Hepatocyte (in vitro differentiated cells): Measurements from ENCODE around the gene SPTBN5. TPM values are rescaled to one million over a fixed set of nuclear protein-coding genes. Genes with fewer than 3 reads are reported as not detected.

Experiments used
- DNase-seq: peaks from one replicate; pipeline ENCODE4 v3.0.0-alpha.2; 2016; ENCODE audit warnings: low spot score
- H2AFZ ChIP-seq: fragments of 200-600 bp; sonication (generic); 2 replicates; pipeline ENCODE4 v1.6.0; 2016; ENCODE audit warnings: antibody characterized with exemption, mild to moderate bottlenecking
- H3K27ac ChIP-seq: fragments of 200-600 bp; sonication (generic); 2 replicates; pipeline ENCODE4 v1.5.1; 2016; ENCODE audit warnings: mild to moderate bottlenecking
- H3K27me3 ChIP-seq: fragments of 200-600 bp; sonication (generic); 2 replicates; pipeline ENCODE4 v1.6.1; 2016
- H3K36me3 ChIP-seq: fragments of 200-600 bp; sonication (generic); replicated peaks from 2 replicates; pipeline ENCODE4 v1.5.1; 2016; ENCODE audit warnings: low read depth; ENCODE audit not compliant: insufficient read depth
- H3K4me1 ChIP-seq: fragments of 200-600 bp; sonication (generic); 2 replicates; pipeline ENCODE4 v1.5.1; 2016; ENCODE audit warnings: mild to moderate bottlenecking, moderate library complexity; ENCODE audit not compliant: insufficient read depth
- H3K4me2 ChIP-seq: fragments of 200-600 bp; sonication (generic); 2 replicates; pipeline ENCODE4 v1.6.0; 2016
- H3K4me3 ChIP-seq: fragments of 200-600 bp; sonication (generic); 2 replicates; pipeline ENCODE4 v1.5.1; 2016; ENCODE audit warnings: mild to moderate bottlenecking
- H3K79me2 ChIP-seq: fragments of 200-600 bp; sonication (generic); 2 replicates; pipeline ENCODE4 v1.6.0; 2017; ENCODE audit warnings: mild to moderate bottlenecking
- H3K9me2 ChIP-seq: fragments of 200-600 bp; sonication (generic); replicated peaks from 2 replicates; pipeline ENCODE4 v1.6.0; 2017; ENCODE audit warnings: mild to moderate bottlenecking; ENCODE audit not compliant: insufficient read depth
- H3K9me3 ChIP-seq: fragments of 200-600 bp; sonication (generic); 2 replicates; pipeline ENCODE4 v1.5.1; 2016; ENCODE audit warnings: low read depth, mild to moderate bottlenecking
- H4K20me1 ChIP-seq: fragments of 200-600 bp; sonication (generic); 2 replicates; pipeline ENCODE4 v1.6.0; 2016; ENCODE audit warnings: mild to moderate bottlenecking; ENCODE audit not compliant: insufficient read depth, poor library complexity, severe bottlenecking
- EZH2 ChIP-seq: fragments of 200-600 bp; sonication (generic); IDR thresholded peaks from 2 replicates; pipeline ENCODE4 v1.6.1; 2016; ENCODE audit warnings: antibody characterized with exemption, mild to moderate bottlenecking, borderline replicate concordance
- EZH2phosphoT487 ChIP-seq: fragments of 200-600 bp; sonication (generic); IDR thresholded peaks from one replicate; pipeline ENCODE4 v1.6.1; 2018; ENCODE audit warnings: antibody characterized with exemption, mild to moderate bottlenecking, low read depth, moderate library complexity; ENCODE audit not compliant: unreplicated experiment, severe bottlenecking
- WGBS: methylation state at CpG from one replicate; pipeline ENCODE4 v1.1.6; 2016; ENCODE audit warnings: low lambda C conversion rate; ENCODE audit errors: missing lambda C conversion rate; 5-methylcytosine and 5-hydroxymethylcytosine counted together
- polyA plus RNA-seq: library from polyadenylated mRNA; unstranded; fragments of >200 nt; fragmentation: Nextera tagmentation; extraction: Ambion mirVana; gene quantifications from 2 replicates; pipeline ENCODE4 v1.2.1, GENCODE V29; 2016
- total RNA-seq: library from RNA; depleted of rRNA; stranded (reverse); fragments of >200 nt; gene quantifications from 2 replicates; pipeline ENCODE4 v1.2.3, GENCODE V29; 2014
- TF ChIP-seq, protein P1 (sequence below): fragments of 200-600 bp; sonication (generic); IDR thresholded peaks from 2 replicates; pipeline ENCODE4 v1.5.1; 2016; ENCODE audit warnings: antibody characterized with exemption, mild to moderate bottlenecking; ENCODE audit not compliant: poor library complexity

SPTBN5 gene
- total and polyA plus RNA-seq, 2 experiments from 2014 or later, result 1.7 to 1.9 TPM

DNA sequence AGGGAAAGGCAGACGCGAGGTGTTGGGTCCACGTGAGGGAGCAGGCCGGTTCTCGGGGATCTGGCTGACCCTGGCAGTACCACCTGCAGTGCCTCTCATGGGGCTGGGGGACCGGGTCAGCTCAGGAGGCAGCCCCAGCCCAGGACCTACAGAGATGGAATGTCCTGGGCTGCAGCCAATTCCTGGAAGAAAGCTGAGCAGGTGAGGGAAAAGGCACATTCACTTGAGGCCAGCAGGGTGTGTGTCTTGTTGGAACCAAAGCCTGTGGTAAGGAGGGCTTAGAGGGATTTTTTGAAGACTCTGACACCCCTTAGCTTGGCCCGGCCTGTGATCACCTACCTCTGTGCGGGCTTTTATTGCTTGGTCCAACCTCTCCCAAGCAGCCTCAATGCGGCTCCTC lies 39.4 kb downstream of the SPTBN5 start:
- TF ChIP-seq, protein P1, sequence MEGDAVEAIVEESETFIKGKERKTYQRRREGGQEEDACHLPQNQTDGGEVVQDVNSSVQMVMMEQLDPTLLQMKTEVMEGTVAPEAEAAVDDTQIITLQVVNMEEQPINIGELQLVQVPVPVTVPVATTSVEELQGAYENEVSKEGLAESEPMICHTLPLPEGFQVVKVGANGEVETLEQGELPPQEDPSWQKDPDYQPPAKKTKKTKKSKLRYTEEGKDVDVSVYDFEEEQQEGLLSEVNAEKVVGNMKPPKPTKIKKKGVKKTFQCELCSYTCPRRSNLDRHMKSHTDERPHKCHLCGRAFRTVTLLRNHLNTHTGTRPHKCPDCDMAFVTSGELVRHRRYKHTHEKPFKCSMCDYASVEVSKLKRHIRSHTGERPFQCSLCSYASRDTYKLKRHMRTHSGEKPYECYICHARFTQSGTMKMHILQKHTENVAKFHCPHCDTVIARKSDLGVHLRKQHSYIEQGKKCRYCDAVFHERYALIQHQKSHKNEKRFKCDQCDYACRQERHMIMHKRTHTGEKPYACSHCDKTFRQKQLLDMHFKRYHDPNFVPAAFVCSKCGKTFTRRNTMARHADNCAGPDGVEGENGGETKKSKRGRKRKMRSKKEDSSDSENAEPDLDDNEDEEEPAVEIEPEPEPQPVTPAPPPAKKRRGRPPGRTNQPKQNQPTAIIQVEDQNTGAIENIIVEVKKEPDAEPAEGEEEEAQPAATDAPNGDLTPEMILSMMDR, result no peak
- TF ChIP-seq EZH2, result no peak
- TF ChIP-seq EZH2phosphoT487, result no peak
- no peaks in the 10 kb centered on the region for H3K79me2 ChIP-seq
- no peaks in the 10 kb centered on the region for H3K27me3 ChIP-seq
- no peak overlapping the region for H2AFZ ChIP-seq
- no peaks in the 10 kb centered on the region for H3K9me3 ChIP-seq
- 97% methylated on average over 9 of the region's 9 CpGs for WGBS
- H3K36me3 ChIP-seq, result no peaks in the 10 kb centered on the region
- H3K27ac ChIP-seq, result no peak overlapping the region
- H4K20me1 ChIP-seq, result no peaks in the 10 kb centered on the region
- no peak for DNase-seq
- H3K4me3 ChIP-seq, result no peak overlapping the region
- H3K4me2 ChIP-seq, result no peak overlapping the region
- H3K4me1 ChIP-seq, result no peaks in the 10 kb centered on the region
- H3K9me2 ChIP-seq, result no peaks in the 10 kb centered on the region

DNA sequence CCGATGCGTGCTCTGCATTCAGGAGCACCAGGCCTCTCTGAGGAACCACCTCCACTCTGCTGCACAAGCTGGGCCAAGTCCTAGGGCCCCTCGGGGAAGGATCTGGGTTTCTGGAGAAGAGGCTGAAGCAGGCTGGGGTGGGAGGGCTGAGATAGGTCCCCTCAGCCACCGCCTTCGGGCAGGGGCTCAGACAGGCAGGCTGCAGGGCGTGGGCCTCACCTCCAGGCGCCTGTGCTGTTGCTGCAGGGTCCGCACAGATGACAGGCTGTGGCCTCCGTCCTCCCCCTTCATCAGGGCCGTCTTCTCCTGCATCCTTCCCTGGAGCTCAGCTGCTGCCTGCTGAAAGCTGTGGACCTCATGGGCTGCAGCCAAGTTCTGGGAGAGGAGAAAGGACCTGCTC lies 40.0 kb downstream of the SPTBN5 start:
- no peak overlapping the region for H3K27ac ChIP-seq
- H3K9me3 ChIP-seq, result no peaks in the 10 kb centered on the region
- H3K79me2 ChIP-seq, result no peaks in the 10 kb centered on the region
- no peaks in the 10 kb centered on the region for H3K36me3 ChIP-seq
- no peaks in the 10 kb centered on the region for H3K27me3 ChIP-seq
- no peak overlapping the region for H3K4me3 ChIP-seq
- no peaks in the 10 kb centered on the region for H3K9me2 ChIP-seq
- DNase-seq, result no peak
- no peak for TF ChIP-seq EZH2
- TF ChIP-seq, protein P1, result no peak
- no peaks in the 10 kb centered on the region for H4K20me1 ChIP-seq
- 82% methylated on average over 10 of the region's 10 CpGs for WGBS
- no peaks in the 10 kb centered on the region for H3K4me1 ChIP-seq
- H2AFZ ChIP-seq, result no peak overlapping the region
- H3K4me2 ChIP-seq, result no peak overlapping the region

DNA sequence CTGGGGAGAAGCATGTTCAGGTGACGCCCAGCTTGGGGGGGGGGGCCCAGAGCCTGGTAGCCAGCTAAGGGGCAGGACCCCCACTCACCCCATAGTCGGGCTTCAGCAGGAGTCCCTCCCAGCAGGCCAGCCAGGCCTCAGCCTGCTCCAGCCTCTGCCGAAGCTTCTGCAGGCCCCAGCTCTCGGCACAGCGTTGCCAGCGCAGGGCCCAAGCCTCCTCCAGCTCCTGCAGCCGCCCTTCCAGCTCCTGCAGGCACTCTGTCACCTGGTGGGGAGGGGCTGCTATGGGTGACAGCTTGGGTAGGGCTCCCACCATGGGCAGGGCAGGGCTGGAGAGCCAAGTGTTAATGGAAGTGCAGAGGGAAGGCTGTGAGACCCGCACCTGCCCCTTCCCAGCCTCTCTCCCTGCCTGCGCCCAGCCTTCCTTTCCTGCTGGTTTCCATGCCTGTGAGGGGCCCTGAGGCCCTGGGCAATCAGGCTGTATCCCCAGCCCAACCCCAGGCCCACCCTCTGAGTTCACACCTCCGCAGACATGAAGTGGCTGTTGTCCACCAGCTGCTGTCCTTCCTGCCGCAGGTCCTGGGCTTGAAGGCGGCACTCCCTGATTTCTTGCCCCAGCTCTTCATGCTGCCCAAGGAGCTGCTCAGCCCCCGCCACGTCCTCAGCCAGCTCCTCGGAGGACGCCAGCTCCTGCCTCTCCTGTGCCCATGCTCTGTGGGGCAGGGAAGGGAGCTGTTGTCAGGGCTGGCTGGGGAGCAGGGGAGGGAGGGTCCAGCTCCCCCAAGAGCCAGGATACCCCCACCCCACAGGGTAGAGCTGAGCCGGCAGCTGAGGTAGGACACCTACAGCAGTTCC lies 40.9 kb downstream of the SPTBN5 start:
- H4K20me1 ChIP-seq, result no peaks in the 10 kb centered on the region
- H3K79me2 ChIP-seq, result no peaks in the 10 kb centered on the region
- no peak overlapping the region for H3K27ac ChIP-seq
- WGBS, result 75% methylated on average over 16 of the region's 17 CpGs
- H3K4me1 ChIP-seq, result no peaks in the 10 kb centered on the region
- no peaks in the 10 kb centered on the region for H3K27me3 ChIP-seq
- no peak for DNase-seq
- no peak overlapping the region for H2AFZ ChIP-seq
- no peaks in the 10 kb centered on the region for H3K9me3 ChIP-seq
- TF ChIP-seq, protein P1, result no peak
- TF ChIP-seq EZH2phosphoT487 (no peak), EZH2 (no peak)
- H3K4me2 ChIP-seq, result no peak overlapping the region
- no peak overlapping the region for H3K4me3 ChIP-seq
- no peaks in the 10 kb centered on the region for H3K36me3 ChIP-seq
- no peaks in the 10 kb centered on the region for H3K9me2 ChIP-seq
